HT-29 (cell line): Measurements from ENCODE around the gene LCLAT1. TPM values are rescaled to one million over a fixed set of nuclear protein-coding genes. Genes with fewer than 3 reads are reported as not detected.

Source experiments
- DNase-seq: peaks from one replicate; pipeline ENCODE4 v3.0.0-alpha.2; 2015; ENCODE audit warnings: low spot score
- total RNA-seq: library from RNA; depleted of rRNA; stranded (reverse); fragments of >200 nt; shearing (Covaris generic); gene quantifications from 2 replicates; pipeline ENCODE4 v1.2.3, GENCODE V29; 2014

LCLAT1 gene
- total RNA-seq, 1 experiment from 2014 or later: 14.6 TPM

- DNase-seq: no peak
These were observed 67.9 kb downstream of the LCLAT1 start for GRCh38 chr2:30514848-30515435.

GRCh38 chr2:30516166-30516565, 69.1 kb downstream of the LCLAT1 start:
- DNase-seq: no peak

- DNase-seq: no peak
These were observed 72.8 kb downstream of the LCLAT1 start for GRCh38 chr2:30519796-30520195.

GRCh38 chr2:30522421-30522820, 75.4 kb downstream of the LCLAT1 start:
- no peak for DNase-seq

GRCh38 chr2:30527411-30527810, 80.4 kb downstream of the LCLAT1 start:
- DNase-seq: no peak

GRCh38 chr2:30527859-30528258, 80.8 kb downstream of the LCLAT1 start:
- DNase-seq: no peak

GRCh38 chr2:30530346-30530745, 83.3 kb downstream of the LCLAT1 start:
- DNase-seq: no peak

- no peak for DNase-seq
These were observed 94.6 kb downstream of the LCLAT1 start for GRCh38 chr2:30541680-30542079.

- no peak for DNase-seq
These were observed 98.8 kb downstream of the LCLAT1 start for GRCh38 chr2:30545875-30546274.

GRCh38 chr2:30548386-30548785, 101.3 kb downstream of the LCLAT1 start:
- no peak for DNase-seq

GRCh38 chr2:30549096-30549495, 102.0 kb downstream of the LCLAT1 start:
- DNase-seq: no peak

GRCh38 chr2:30559544-30560275, 112.7 kb downstream of the LCLAT1 start:
- no peak for DNase-seq

GRCh38 chr2:30561349-30561748, 114.3 kb downstream of the LCLAT1 start:
- no peak for DNase-seq

- no peak for DNase-seq
These were observed 118.9 kb downstream of the LCLAT1 start for GRCh38 chr2:30565851-30566358.

GRCh38 chr2:30566631-30567030, 119.6 kb downstream of the LCLAT1 start:
- no peak for DNase-seq

- DNase-seq: no peak
These were observed 120.3 kb downstream of the LCLAT1 start for GRCh38 chr2:30567317-30567716.

GRCh38 chr2:30569946-30570345, 122.9 kb downstream of the LCLAT1 start:
- DNase-seq: no peak

GRCh38 chr2:30577151-30577550, 130.1 kb downstream of the LCLAT1 start:
- DNase-seq: no peak

- no peak for DNase-seq
These were observed 133.3 kb downstream of the LCLAT1 start for GRCh38 chr2:30580391-30580790.

- DNase-seq: no peak
These were observed 135.5 kb downstream of the LCLAT1 start for GRCh38 chr2:30582521-30582920.

- no peak for DNase-seq
These were observed 136.2 kb downstream of the LCLAT1 start for GRCh38 chr2:30583204-30583749.

GRCh38 chr2:30584116-30584515, 137.1 kb downstream of the LCLAT1 start:
- no peak for DNase-seq

- no peak for DNase-seq
These were observed 141.9 kb downstream of the LCLAT1 start for GRCh38 chr2:30588994-30589393.
